Stimulated activated CD4-positive, alpha-beta T cell treated with anti-CD3 and anti-CD28 coated beads, Interleukin-12 subunit alpha, Interleukin-12 subunit beta, amount 100 ng/mL, for 48 hours (primary cell): ENCODE results near the gene CCDC192.
A peak's percentile ranks its signal among the peaks of the same experiment; 100 is the strongest.

Source experiments
- DNase-seq, 3 donors: peaks; one replicate each; pipeline ENCODE4 v3.0.0-alpha.2; 2020; ENCODE audit warnings: low read depth in 2 of 3, low spot score in 1 of 3

CCDC192 gene

GRCh38 chr5:127916885-127917573 is 213.8 kb downstream of the CCDC192 start:
- no peak for DNase-seq

DNA sequence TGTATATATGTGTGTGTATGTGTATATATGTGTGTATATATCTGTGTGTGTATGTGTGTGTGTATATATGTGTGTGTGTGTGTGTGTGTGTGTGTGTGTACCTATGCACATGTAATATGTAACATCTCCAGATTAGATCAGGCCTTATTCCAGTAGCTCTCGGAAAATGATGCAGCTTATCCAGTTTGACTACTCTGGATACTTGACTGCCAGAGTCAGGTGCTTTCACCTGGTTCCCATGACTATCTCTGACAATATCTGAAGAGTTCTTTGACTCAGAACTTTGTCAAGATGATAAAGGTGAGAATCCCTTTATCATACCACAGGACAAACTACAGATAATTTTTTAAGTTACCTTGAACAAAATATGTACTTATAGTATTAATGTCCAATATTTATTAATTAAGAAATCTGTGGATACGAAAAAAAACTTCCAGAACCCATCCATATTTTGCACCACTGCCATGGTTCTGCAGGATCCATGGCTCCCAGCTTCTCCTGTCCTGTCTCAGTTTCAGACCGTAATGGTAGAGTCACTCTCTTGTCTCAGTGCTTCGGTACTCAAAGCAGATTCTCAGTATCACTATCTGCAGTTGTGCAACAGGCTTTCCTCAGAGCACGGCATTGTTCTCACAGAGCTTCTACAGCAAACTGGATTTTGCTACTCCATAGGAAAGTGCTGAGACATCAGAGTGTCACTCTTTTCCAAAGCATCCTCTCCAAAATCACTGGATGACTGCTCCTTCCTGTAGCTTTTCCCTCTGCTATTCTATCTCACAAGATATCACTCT is 216.0 kb downstream of the CCDC192 start:
- no peak for DNase-seq

DNA sequence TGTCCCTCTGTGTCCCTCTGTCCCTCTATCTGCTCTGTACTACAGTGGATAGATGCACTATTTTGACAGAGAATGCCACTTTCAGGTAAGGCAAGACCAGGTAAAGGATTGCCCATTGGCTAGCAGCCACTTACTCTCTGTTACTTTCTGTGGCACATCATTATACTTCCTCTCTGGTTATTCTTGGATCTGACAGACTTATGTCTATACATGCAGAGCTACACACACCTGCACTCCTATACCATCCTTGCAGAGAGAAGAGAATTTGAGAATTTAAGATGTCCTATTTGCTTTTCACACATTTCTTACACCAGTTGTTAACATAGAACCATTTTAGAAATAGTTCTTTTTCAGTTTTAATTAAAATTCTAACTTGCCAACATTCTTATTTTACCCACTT is 216.6 kb downstream of the CCDC192 start:
- DNase-seq, result no peak

- no peak for DNase-seq
These were observed 217.7 kb downstream of the CCDC192 start for GRCh38 chr5:127920936-127921335.

DNA sequence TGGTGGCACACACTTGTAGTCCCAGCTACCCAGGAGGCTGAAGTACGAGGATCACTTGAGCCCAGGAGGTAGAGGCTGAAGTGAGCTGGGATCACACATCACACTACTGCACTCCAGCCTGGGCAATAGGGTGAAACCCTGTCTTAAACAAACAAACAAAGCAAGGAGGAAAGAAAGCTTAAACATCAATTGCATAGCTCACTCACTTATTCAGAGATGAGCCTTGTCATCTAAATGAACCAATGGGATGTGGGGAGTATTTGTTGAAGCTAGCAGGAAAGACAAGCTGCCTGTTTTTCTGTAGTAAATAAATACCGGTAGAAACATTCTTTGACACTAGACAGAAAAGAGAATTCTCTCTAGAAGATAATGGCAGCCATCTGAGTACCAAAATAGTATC is 219.4 kb downstream of the CCDC192 start:
- no peak for DNase-seq

DNA sequence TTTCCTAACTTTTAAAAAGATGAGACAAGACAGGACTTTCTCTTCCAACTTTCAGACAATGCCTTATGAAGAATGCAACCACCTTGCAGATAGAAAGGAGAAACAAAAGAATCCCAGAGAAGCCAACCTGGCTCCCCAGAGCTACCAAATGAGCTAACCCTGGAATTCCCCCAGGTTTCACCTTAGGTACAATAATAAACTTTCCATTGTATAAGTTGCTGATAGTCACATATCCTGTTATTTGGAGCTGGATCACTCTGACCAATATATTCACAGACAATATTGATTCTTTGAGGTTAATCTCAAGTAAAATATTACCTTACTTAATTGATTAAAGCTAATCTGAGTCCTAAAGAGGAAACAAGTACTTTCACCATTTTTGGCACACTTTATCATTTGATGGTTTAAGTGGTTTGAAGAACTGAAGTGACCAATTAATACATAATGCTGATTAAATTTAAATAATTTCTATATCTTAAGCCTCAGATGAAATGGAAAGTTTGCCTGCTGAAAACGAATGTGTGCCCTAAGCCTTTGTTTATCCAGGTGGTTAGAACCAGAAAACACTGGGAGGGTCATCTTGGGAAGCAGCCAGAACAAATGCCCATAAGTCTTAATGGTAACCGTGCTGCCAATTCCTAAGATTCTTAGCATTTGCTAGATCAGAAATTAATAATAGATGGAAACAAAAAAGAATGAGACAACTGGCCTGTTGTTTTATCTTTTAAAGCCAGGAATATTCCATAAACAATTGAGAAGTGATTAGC is 220.8 kb downstream of the CCDC192 start:
- no peak for DNase-seq

DNA sequence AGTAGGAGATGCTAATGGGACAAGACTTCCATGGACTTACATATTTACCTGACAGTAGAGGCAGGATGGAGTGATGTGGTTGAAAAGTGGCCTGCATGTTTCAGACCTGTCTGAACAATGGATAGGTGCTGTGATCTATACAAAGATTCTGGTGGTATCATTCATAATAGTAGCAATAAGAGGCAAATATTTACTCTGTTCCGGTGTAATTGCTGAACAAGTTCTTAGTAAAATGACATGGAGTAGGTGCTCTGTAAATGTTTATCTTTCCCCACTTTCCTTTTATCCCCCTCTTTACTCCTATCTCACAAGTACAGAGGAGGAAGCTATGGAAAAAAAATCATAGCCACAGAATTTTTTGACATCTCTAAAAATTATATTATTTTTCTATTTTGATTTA is 221.4 kb downstream of the CCDC192 start:
- DNase-seq, result no peak

DNA sequence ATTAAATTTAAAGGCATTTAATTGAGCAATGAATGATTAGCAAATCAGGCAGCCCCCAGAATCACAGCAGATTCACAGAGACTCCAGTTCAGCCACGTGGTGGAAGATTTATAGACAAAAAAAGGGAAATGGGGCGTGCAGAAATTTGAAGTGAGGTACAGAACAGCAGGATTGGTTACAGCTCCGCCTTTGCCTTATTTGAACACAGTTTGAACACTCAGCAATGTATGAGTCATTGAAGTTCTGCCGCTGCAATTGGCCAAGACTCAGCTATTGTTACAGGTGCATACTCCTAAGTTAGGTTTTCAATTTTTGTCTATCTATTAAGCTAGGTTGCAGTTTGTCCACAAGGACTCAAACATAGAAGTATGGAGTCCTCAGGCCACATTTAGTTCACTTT is 222.7 kb downstream of the CCDC192 start:
- DNase-seq, result no peak

DNA sequence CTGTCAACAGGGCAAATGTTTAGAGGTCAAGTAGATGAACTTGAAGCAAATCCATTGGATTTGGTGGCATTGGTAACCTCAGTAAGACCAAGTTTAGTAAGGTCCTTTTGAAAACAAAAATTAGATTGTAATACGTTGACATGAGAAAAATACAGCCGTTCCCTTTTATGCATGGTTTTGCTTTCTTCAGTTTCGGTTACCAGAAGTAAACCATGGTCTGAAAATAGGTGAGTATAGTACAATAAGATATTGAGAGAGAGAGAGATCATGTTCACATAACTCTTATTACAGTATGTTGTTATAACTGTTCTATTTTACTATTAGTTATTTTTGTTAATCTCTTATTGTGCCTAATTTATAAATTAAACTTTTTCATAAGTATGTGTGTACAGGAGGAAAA is 223.8 kb downstream of the CCDC192 start:
- DNase-seq, result no peak

GRCh38 chr5:127928053-127928452 is 224.9 kb downstream of the CCDC192 start:
- no peak for DNase-seq

- no peak for DNase-seq
These were observed 227.1 kb downstream of the CCDC192 start for GRCh38 chr5:127930311-127930710.

- no peak for DNase-seq
These were observed 228.2 kb downstream of the CCDC192 start for GRCh38 chr5:127931396-127931795.

DNA sequence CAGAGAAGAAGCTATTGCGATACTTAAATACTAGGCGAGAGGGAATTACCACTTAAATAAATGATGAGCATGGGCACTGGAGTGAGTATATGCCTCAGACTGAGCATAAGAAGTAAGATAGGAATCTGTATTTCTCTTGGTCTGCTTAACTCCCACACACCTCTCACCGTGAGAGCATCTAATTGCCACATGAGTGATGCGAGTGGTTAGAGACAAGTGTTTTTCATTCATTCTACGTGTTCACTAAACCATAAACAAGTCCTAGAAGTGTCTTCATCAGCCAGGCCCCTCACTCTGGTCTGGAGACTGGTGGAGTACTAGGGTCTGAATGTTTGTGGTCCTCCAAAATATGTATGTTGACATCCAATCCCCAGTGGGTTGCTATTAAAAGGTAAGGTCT is 230.2 kb downstream of the CCDC192 start:
- DNase-seq, result no peak

- no peak for DNase-seq
These were observed 231.6 kb downstream of the CCDC192 start for GRCh38 chr5:127934791-127935256.

GRCh38 chr5:127935398-127935797 is 232.2 kb downstream of the CCDC192 start:
- no peak for DNase-seq

GRCh38 chr5:127936439-127936972 is 233.3 kb downstream of the CCDC192 start:
- DNase-seq, result peak in 1 of 3 donors; percentile 11

- DNase-seq, result no peak
These were observed 235.6 kb downstream of the CCDC192 start for GRCh38 chr5:127938746-127939145.

- no peak for DNase-seq
These were observed 237.7 kb downstream of the CCDC192 start for GRCh38 chr5:127940854-127941253.

- no peak for DNase-seq
These were observed 238.5 kb downstream of the CCDC192 start for GRCh38 chr5:127941646-127942045.

GRCh38 chr5:127942246-127943060 is 239.3 kb downstream of the CCDC192 start:
- DNase-seq, result no peak

DNA sequence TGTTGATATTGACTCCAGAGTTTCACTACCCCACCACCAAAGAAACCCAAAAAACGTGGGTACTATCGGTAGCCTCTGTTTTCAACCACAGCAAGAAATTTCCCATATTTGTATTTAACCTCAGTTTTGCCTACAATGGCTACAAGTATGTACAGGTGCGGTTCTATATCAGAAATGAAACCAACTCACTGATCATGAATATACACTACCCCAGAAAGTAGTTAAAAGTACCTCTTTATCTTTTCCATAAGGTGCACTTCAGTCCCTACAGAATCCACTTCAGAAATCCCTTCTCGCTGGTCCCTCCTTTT is 239.8 kb downstream of the CCDC192 start:
- no peak for DNase-seq
